Heart left ventricle (tissue), 16 donors: ENCODE results near the gene SIGMAR1. TPM values are rescaled to one million over a fixed set of nuclear protein-coding genes. Genes with fewer than 3 reads are reported as not detected.

Experiments
- ATAC-seq, 4 donors: fragments of 200-7000 bp; cut with Tn5 transposase; one replicate each; pipeline ENCODE4 v1.9.1; 2020 to 2022; ENCODE audit warnings: moderate library complexity in 4 of 4, mild to moderate bottlenecking in 3 of 4, moderate number of reproducible peaks in 1 of 4
- DNase-seq, 5 donors: peaks; one replicate each; pipeline ENCODE4 v3.0.0-alpha.2; 2020
- H3K27ac ChIP-seq, 12 donors: fragments of 200-600 bp; sonication (generic) in 4 of 12; one replicate each; pipeline versions ENCODE4 v1.5.0 to v1.8.0; 2016 to 2022; ENCODE audit warnings: mild to moderate bottlenecking in 2 of 12
- H3K27me3 ChIP-seq, 9 donors: fragments of 200-600 bp; sonication (generic) in 2 of 9; one replicate each; pipeline versions ENCODE4 v1.5.1 to v1.8.0; 2016 to 2022; ENCODE audit warnings: mild to moderate bottlenecking in 3 of 9
- H3K36me3 ChIP-seq, 9 donors: fragments of 200-600 bp; sonication (generic) in 2 of 9; one replicate each; pipeline versions ENCODE4 v1.5.0 to v1.8.0; 2018 to 2022; ENCODE audit warnings: mild to moderate bottlenecking in 2 of 9
- H3K4me1 ChIP-seq, 12 donors: fragments of 200-600 bp; sonication (generic) in 4 of 12; one replicate each; pipeline versions ENCODE4 v1.5.0 to v1.8.0; 2016 to 2022; ENCODE audit warnings: mild to moderate bottlenecking in 3 of 12
- H3K4me3 ChIP-seq, 12 donors: fragments of 200-600 bp; sonication (generic) in 4 of 12; one replicate each; pipeline versions ENCODE4 v1.5.0 to v1.8.0; 2017 to 2022; ENCODE audit warnings: mild to moderate bottlenecking in 9 of 12, moderate library complexity in 4 of 12
- H3K9me3 ChIP-seq, 12 donors: fragments of 200-600 bp; sonication (generic) in 4 of 12; one replicate each; pipeline versions ENCODE4 v1.5.0 to v1.8.0; 2016 to 2022; ENCODE audit warnings: mild to moderate bottlenecking in 1 of 12
- CTCF ChIP-seq, 12 donors: fragments of 200-600 bp; sonication (generic) in 4 of 12; IDR thresholded peaks; one replicate each; pipeline versions ENCODE4 v1.5.0 to v1.8.0; 2018 to 2022; ENCODE audit warnings: antibody characterized with exemption in 12 of 12, mild to moderate bottlenecking in 5 of 12
- POLR2A ChIP-seq, 2 donors: fragments of 450-650 bp; IDR thresholded peaks; one replicate each; pipeline ENCODE4 v1.6.1; 2017; ENCODE audit warnings: antibody characterized with exemption in 2 of 2, mild to moderate bottlenecking in 2 of 2, moderate library complexity in 2 of 2
- WGBS, 4 donors: extraction: QIAGEN DNeasy Blood & Tissue Kit in 2 of 4; methylation state at CpG; one replicate each; pipeline versions ENCODE4 v1.1.5 to v1.1.7; 2013 to 2018; 5-methylcytosine and 5-hydroxymethylcytosine counted together
- intact Hi-C, 10 donors: fragments of 100-400 bp; cut with DNase I; formaldehyde crosslinking; loops; one replicate each; pipeline versions ENCODE4 v1.11.1 to v1.14.2; 2022
- polyA plus RNA-seq, 2 donors: library from polyadenylated mRNA; stranded (reverse); fragments of 200-250 nt; gene quantifications; one replicate each; pipeline ENCODE4 v1.2.3, GENCODE V29; 2013
- total RNA-seq, 9 donors: library from RNA; depleted of rRNA in 2 of 9; stranded (reverse); fragments of >200 nt in 2 of 9; fragmentation: NEBNext Ultra II Directional in 3 of 9; extraction: Animal tissue kit (Norgen Biotek cat#: 25700) in 3 of 9; gene quantifications; one replicate each; pipeline versions ENCODE4 v1.1.0 to v1.2.4, GENCODE V29; 2016 to 2023
- donor health status: ischemic (EF 13 %, LVEDD 7.1; RV severe dilation, severe dysfunction).
- donor health status: healthy with polysubstance abuse.
- donor health status: DM: no; HTN: yes; CAD: no.
- donor health status: DM: no; HTN: no; CAD: no.
- donor health status: ischemic (EF 25% LVEDD 6.9; RV normal size, moderate dysfunction).
- donor health status: ischemic (EF 25% LVEDD 5.7; RV mildly dilated, moderate dysfunction).
- donor health status: healthy.
- donor health status: DM: yes; HTN: yes; CAD: no.
- donor health status: ischemic (EF 35%, LVEDD 5.7; RV mildly dilated, moderate dysfunction).
- donor health status: nonischemic (EF 11% LVEDD 7.7; RV severe dilation, severe dysfunction).
- donor health status: DM: yes; HTN: yes; CAD: no.
- donor health status: PGD.
- donor health status: ischemic (EF 29% LVEDD 5.4; RV normal size, mild dysfunction).
- donor health status: nonischemic (EF 23%, LVEDD 6.1; RV moderate dilation, normal function).

Gene SIGMAR1
- total and polyA plus RNA-seq, 11 donors = 17.0 to 55.3 (median 24.9) TPM

GRCh38 chr9:34651321-34651720 lies 13.7 kb upstream of the SIGMAR1 start:
- intact Hi-C loops = loop anchor here in 1 of 10 donors (5.0 kb wide), 1 partner anchor 51 kb away; no protein-coding TSS in a partner anchor
- H3K4me1 ChIP-seq = peaks cover 7 to 77% (median 64%) of the 10 kb centered on the region in 12 donors
- TF ChIP-seq POLR2A (IDR thresholded peaks at IDR 0.05) = no peak
- TF ChIP-seq CTCF (IDR thresholded peaks at IDR 0.05) = no peak
- H3K9me3 ChIP-seq = no peaks in the 10 kb centered on the region
- H3K27me3 ChIP-seq = no peaks in the 10 kb centered on the region
- peak overlapping the region; percentile 74 to 95 (median 86) for H3K27ac ChIP-seq
- H3K36me3 ChIP-seq = peaks cover 0 to 29% (median 22%) of the 10 kb centered on the region in 9 donors
- H3K4me3 ChIP-seq = peak overlapping the region in 11 of 12 donors; percentile 6 to 65 (median 56)
- 21 to 38% (median 28%) methylated on average over 3 to 4 of the region's 4 CpGs for WGBS, 4 donors
- ATAC-seq = no peak
- peak in 3 of 5 donors; percentile 43 to 59 (median 55) for DNase-seq

- Histone ChIP-seq H3K36me3 (peaks cover 0 to 29% (median 21%) of the 10 kb centered on the region in 9 donors), H3K9me3 (no peaks in the 10 kb centered on the region), H3K27me3 (no peaks in the 10 kb centered on the region), H3K4me1 (peaks cover 7 to 77% (median 67%) of the 10 kb centered on the region in 12 donors), H3K4me3 (no peak overlapping the region), H3K27ac (peak overlapping the region in 7 of 12 donors; percentile 80 to 90 (median 86))
- TF ChIP-seq CTCF (IDR thresholded peaks at IDR 0.05) (no peak), POLR2A (IDR thresholded peaks at IDR 0.05) (no peak)
- ATAC-seq (no peak), DNase-seq (no peak)
- intact Hi-C loops = loop anchor here in 1 of 10 donors (5.0 kb wide), 1 partner anchor 51 kb away; no protein-coding TSS in a partner anchor
- 40 to 62% (median 53%) methylated on average over 4 to 5 of the region's 5 CpGs for WGBS, 4 donors
Observed at GRCh38 chr9:34650816-34651215, 13.2 kb upstream of the SIGMAR1 start.

GRCh38 chr9:34648673-34649072 lies 11.1 kb upstream of the SIGMAR1 start:
- TF ChIP-seq POLR2A (IDR thresholded peaks at IDR 0.05) (no peak), CTCF (IDR thresholded peaks at IDR 0.05) (no peak)
- DNase-seq = no peak
- H3K27ac ChIP-seq = peak overlapping the region in 1 of 12 donors; percentile 94
- 82 to 91% (median 85%) methylated on average over 8 of the region's 8 CpGs for WGBS, 4 donors
- H3K4me3 ChIP-seq = no peak overlapping the region
- H3K36me3 ChIP-seq = peaks cover 0 to 29% (median 21%) of the 10 kb centered on the region in 9 donors
- ATAC-seq = no peak
- H3K4me1 ChIP-seq = peaks cover 7 to 55% (median 47%) of the 10 kb centered on the region in 12 donors
- intact Hi-C loops = no loop called here
- H3K9me3 ChIP-seq = no peaks in the 10 kb centered on the region
- H3K27me3 ChIP-seq = no peaks in the 10 kb centered on the region

GRCh38 chr9:34647651-34648050 lies 10.1 kb upstream of the SIGMAR1 start:
- ATAC-seq (no peak), DNase-seq (no peak)
- Histone ChIP-seq H3K27ac (peak overlapping the region in 10 of 12 donors; percentile 87 to 96 (median 93)), H3K4me1 (peaks cover 3 to 45% (median 38%) of the 10 kb centered on the region in 12 donors), H3K27me3 (no peaks in the 10 kb centered on the region), H3K9me3 (no peaks in the 10 kb centered on the region), H3K4me3 (peak overlapping the region; percentile 38 to 96 (median 80)), H3K36me3 (peaks cover 0 to 29% (median 21%) of the 10 kb centered on the region in 9 donors)
- intact Hi-C loops = no loop called here
- 40 to 54% (median 48%) methylated on average over 9 to 10 of the region's 10 CpGs for WGBS, 4 donors
- no peak for TF ChIP-seq POLR2A (IDR thresholded peaks at IDR 0.05)
- no peak for TF ChIP-seq CTCF (IDR thresholded peaks at IDR 0.05)
